Dermis lymphatic vessel endothelial cell (primary cell): ENCODE data around the gene NANOGP8. TPM values are rescaled to one million over a fixed set of nuclear protein-coding genes. Genes with fewer than 3 reads are reported as not detected.

Experiments used
- total RNA-seq: library from RNA; depleted of rRNA; stranded (reverse); fragments of >200 nt; gene quantifications from 2 replicates; pipeline ENCODE4 v1.2.1, GENCODE V29; 2014

The NANOGP8 gene
- total RNA-seq: not detected in 2 replicates

GRCh38 chr15:35085176-35085919 is at the start of gene NANOGP8:
TSS of gene NANOGP8 (minus strand) at chr15:35085295. CDS start at chr15:35085110, 185 bp downstream.

Other genes starting within 250 kb of the NANOGP8 start
- gene AQR, start 115.6 kb downstream of the NANOGP8 start, total RNA-seq: 18.0 and 24.6 TPM in 2 replicates
- 24.8 and 35.1 TPM in 2 replicates for gene ZNF770, start 97.0 kb downstream of the NANOGP8 start, total RNA-seq